ENCODE data around the gene GRAMD1A. TPM values are rescaled to one million over a fixed set of nuclear protein-coding genes. Genes with fewer than 3 reads are reported as not detected.
"Not testable (repeated sequence)": the region's sequence is repeated elsewhere in the genome, so short reads cannot be mapped to it uniquely, and the experiment has no call there.

The GRAMD1A gene
- total and polyA plus RNA-seq, 2 donors (not counting 1 experiment from before 2014, with no cell fraction given) = 83.8 to 102 TPM

DNA sequence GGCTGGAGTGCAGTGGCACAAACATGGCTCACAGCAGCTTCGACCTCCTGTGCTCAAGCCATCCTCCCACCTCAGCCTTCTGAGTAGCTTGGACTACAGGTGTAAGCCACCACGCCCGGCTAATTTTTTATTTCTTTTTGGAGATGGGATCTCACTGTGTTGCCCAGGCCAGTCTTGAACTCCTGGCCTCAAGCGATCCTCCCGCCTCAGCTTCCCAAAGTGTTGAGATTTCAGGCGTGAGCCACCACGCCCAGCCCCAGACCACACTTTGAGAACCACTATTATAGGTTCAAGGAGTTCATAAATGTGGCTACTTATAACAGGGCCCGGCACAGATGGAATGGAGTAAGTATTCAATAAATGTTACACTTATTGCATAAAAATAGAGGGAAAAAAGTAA, 26.9 kb downstream of the GRAMD1A start:
- Histone ChIP-seq H3K9me3 (ENCODE audit: control extremely low read depth in 1 of 3, control insufficient read depth in 2 of 3, insufficient read depth in 1 of 3, low read length in 2 of 3) (peaks cover 0 to 2% (median 0%) of the 10 kb centered on the region in 3 donors), H3K4me1 (ENCODE audit: control insufficient read depth in 2 of 2, insufficient read depth in 2 of 2, low read length in 2 of 2) (peaks cover 10 to 13% of the 10 kb centered on the region in 2 donors), H2AFZ (ENCODE audit: insufficient read depth, low read depth, low read length, poor library complexity, severe bottlenecking) (no peak overlapping the region), H3K4me2 (replicated peaks; ENCODE audit: low read depth, low read length, poor library complexity, severe bottlenecking) (no peak overlapping the region), H3K27me3 (replicated peaks in 1 of 4; ENCODE audit: control extremely low read depth in 1 of 4, control insufficient read depth in 3 of 4, insufficient read depth in 4 of 4, low read length in 3 of 4) (peaks cover 0 to 17% (median 7%) of the 10 kb centered on the region in 4 experiments), H3K4me3 (ENCODE audit: control extremely low read depth in 1 of 5, extremely low read depth in 1 of 5, insufficient read depth in 1 of 5, low read depth in 2 of 5, low read length in 4 of 5) (no peak overlapping the region), H3K27ac (ENCODE audit: low read length in 2 of 2) (no peak overlapping the region), H3K36me3 (replicated peaks in 1 of 2; ENCODE audit: control extremely low read depth in 1 of 2, control insufficient read depth in 1 of 2, extremely low read depth in 1 of 2, insufficient read depth in 2 of 2, low read length in 1 of 2) (peaks cover 0 to 27% of the 10 kb centered on the region in 2 experiments), H3K9ac (ENCODE audit: low read length) (no peak overlapping the region), H4K20me1 (ENCODE audit: control insufficient read depth, insufficient read depth, low read length, poor library complexity, severe bottlenecking) (no peaks in the 10 kb centered on the region), H3K79me2 (ENCODE audit: control insufficient read depth, insufficient read depth, low read length) (no peaks in the 10 kb centered on the region)
- no peaks in the 10 kb centered on the region for H3K9me3 Mint-ChIP-seq (ENCODE audit: insufficient read depth)
- CTCF ChIA-PET = interaction anchor here (1.2 to 1.5 kb wide), 2 partner anchors 11 to 40 kb away, joined by 4 to 5 read pairs; no protein-coding TSS in a partner anchor
- DNase-seq = no peak
- no peak overlapping the region for H3K4me3 Mint-ChIP-seq
- intact Hi-C loops (cut with micrococcal nuclease) = no loop called here
- TF ChIP-seq, protein P1, sequence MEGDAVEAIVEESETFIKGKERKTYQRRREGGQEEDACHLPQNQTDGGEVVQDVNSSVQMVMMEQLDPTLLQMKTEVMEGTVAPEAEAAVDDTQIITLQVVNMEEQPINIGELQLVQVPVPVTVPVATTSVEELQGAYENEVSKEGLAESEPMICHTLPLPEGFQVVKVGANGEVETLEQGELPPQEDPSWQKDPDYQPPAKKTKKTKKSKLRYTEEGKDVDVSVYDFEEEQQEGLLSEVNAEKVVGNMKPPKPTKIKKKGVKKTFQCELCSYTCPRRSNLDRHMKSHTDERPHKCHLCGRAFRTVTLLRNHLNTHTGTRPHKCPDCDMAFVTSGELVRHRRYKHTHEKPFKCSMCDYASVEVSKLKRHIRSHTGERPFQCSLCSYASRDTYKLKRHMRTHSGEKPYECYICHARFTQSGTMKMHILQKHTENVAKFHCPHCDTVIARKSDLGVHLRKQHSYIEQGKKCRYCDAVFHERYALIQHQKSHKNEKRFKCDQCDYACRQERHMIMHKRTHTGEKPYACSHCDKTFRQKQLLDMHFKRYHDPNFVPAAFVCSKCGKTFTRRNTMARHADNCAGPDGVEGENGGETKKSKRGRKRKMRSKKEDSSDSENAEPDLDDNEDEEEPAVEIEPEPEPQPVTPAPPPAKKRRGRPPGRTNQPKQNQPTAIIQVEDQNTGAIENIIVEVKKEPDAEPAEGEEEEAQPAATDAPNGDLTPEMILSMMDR (IDR thresholded peaks at IDR 0.05) = no peak
- TF ChIP-seq EZH2 (IDR thresholded peaks at IDR 0.05; ENCODE audit: borderline replicate concordance, insufficient read depth, low read depth, low read length, poor library complexity, severe bottlenecking) = no peak
- POLR2A ChIA-PET = no interaction called here
- H3K27me3 Mint-ChIP-seq = peaks cover 16% of the 10 kb centered on the region
- H3K27ac Mint-ChIP-seq = no peak overlapping the region
- no peak for ATAC-seq (ENCODE audit: low read depth)
- WGBS (ENCODE audit: insufficient coverage) = no CpG with 5 or more reads among the region's 8 CpGs
- H3K4me1 Mint-ChIP-seq = peaks cover 8% of the 10 kb centered on the region

- WGBS (ENCODE audit: insufficient coverage) = 89% methylated on average over 4 of the region's 7 CpGs
- no peak overlapping the region for H3K27ac ChIP-seq (ENCODE audit: low read length in 2 of 2)
- peaks cover 26% of the 10 kb centered on the region for H3K27me3 Mint-ChIP-seq
- ChIA-PET CTCF (no interaction called here), POLR2A (no interaction called here)
- H2AFZ ChIP-seq (ENCODE audit: insufficient read depth, low read depth, low read length, poor library complexity, severe bottlenecking) = no peak overlapping the region
- no peak overlapping the region for H3K4me2 ChIP-seq (replicated peaks; ENCODE audit: low read depth, low read length, poor library complexity, severe bottlenecking)
- no peak overlapping the region for H3K27ac Mint-ChIP-seq
- H3K9me3 ChIP-seq (ENCODE audit: control extremely low read depth in 1 of 3, control insufficient read depth in 2 of 3, insufficient read depth in 1 of 3, low read length in 2 of 3) = peaks cover 0 to 2% (median 0%) of the 10 kb centered on the region in 3 donors
- H3K4me1 Mint-ChIP-seq = peaks cover 8% of the 10 kb centered on the region
- H3K4me3 ChIP-seq (ENCODE audit: control extremely low read depth in 1 of 5, extremely low read depth in 1 of 5, insufficient read depth in 1 of 5, low read depth in 2 of 5, low read length in 4 of 5) = no peak overlapping the region
- ATAC-seq (ENCODE audit: low read depth) (no peak), DNase-seq (no peak)
- no peak overlapping the region for H3K9ac ChIP-seq (ENCODE audit: low read length)
- peaks cover 0 to 22% (median 8%) of the 10 kb centered on the region in 4 experiments for H3K27me3 ChIP-seq (replicated peaks in 1 of 4; ENCODE audit: control extremely low read depth in 1 of 4, control insufficient read depth in 3 of 4, insufficient read depth in 4 of 4, low read length in 3 of 4)
- intact Hi-C loops (cut with micrococcal nuclease) = no loop called here
- peaks cover 10 to 13% of the 10 kb centered on the region in 2 donors for H3K4me1 ChIP-seq (ENCODE audit: control insufficient read depth in 2 of 2, insufficient read depth in 2 of 2, low read length in 2 of 2)
- no peak for TF ChIP-seq EZH2 (IDR thresholded peaks at IDR 0.05; ENCODE audit: borderline replicate concordance, insufficient read depth, low read depth, low read length, poor library complexity, severe bottlenecking)
- TF ChIP-seq, protein P1 (IDR thresholded peaks at IDR 0.05) = no peak
- peaks cover 0 to 20% of the 10 kb centered on the region in 2 experiments for H3K36me3 ChIP-seq (replicated peaks in 1 of 2; ENCODE audit: control extremely low read depth in 1 of 2, control insufficient read depth in 1 of 2, extremely low read depth in 1 of 2, insufficient read depth in 2 of 2, low read length in 1 of 2)
- no peaks in the 10 kb centered on the region for H3K9me3 Mint-ChIP-seq (ENCODE audit: insufficient read depth)
- no peaks in the 10 kb centered on the region for H4K20me1 ChIP-seq (ENCODE audit: control insufficient read depth, insufficient read depth, low read length, poor library complexity, severe bottlenecking)
- peak overlapping the region; percentile 2 for H3K4me3 Mint-ChIP-seq
- H3K79me2 ChIP-seq (ENCODE audit: control insufficient read depth, insufficient read depth, low read length) = no peaks in the 10 kb centered on the region
Measured at GRCh38 chr19:35027851-35028599, 27.9 kb downstream of the GRAMD1A start.

DNA sequence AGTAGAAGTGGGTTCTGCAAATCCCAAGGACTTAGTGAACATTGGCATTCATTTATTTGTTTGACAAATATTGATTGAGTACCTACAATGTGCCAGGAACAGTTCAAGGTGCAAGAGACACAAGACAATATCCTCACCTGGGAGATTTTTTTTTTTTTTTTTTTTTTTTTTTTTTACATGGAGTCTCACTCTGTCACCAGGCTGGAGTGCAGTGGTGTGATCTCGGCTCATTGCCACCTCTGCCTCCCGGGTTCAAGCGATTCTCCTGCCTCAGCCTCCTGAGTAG, 28.4 kb downstream of the GRAMD1A start:
- ATAC-seq (ENCODE audit: low read depth); H3K9me3 ChIP-seq (ENCODE audit: control extremely low read depth in 1 of 3, control insufficient read depth in 2 of 3, insufficient read depth in 1 of 3, low read length in 2 of 3); H3K27ac Mint-ChIP-seq; H3K9me3 Mint-ChIP-seq (ENCODE audit: insufficient read depth); H3K27ac ChIP-seq (ENCODE audit: low read length in 2 of 2); DNase-seq; H3K4me3 ChIP-seq (ENCODE audit: control extremely low read depth in 1 of 5, extremely low read depth in 1 of 5, insufficient read depth in 1 of 5, low read depth in 2 of 5, low read length in 4 of 5); H2AFZ ChIP-seq (ENCODE audit: insufficient read depth, low read depth, low read length, poor library complexity, severe bottlenecking); intact Hi-C loops (cut with micrococcal nuclease); H3K9ac ChIP-seq (ENCODE audit: low read length); POLR2A ChIA-PET; H3K4me1 Mint-ChIP-seq; H3K79me2 ChIP-seq (ENCODE audit: control insufficient read depth, insufficient read depth, low read length); H4K20me1 ChIP-seq (ENCODE audit: control insufficient read depth, insufficient read depth, low read length, poor library complexity, severe bottlenecking); H3K4me2 ChIP-seq (replicated peaks; ENCODE audit: low read depth, low read length, poor library complexity, severe bottlenecking): not testable (repeated sequence)
- H3K4me3 Mint-ChIP-seq = peak overlapping the region; percentile 2
- WGBS (ENCODE audit: insufficient coverage) = no CpG with 5 or more reads among the region's 3 CpGs
- Histone ChIP-seq H3K4me1 (ENCODE audit: control insufficient read depth in 2 of 2, insufficient read depth in 2 of 2, low read length in 2 of 2) (peaks cover 10 to 13% of the 10 kb centered on the region in 2 donors), H3K36me3 (replicated peaks in 1 of 2; ENCODE audit: control extremely low read depth in 1 of 2, control insufficient read depth in 1 of 2, extremely low read depth in 1 of 2, insufficient read depth in 2 of 2, low read length in 1 of 2) (peaks cover 0 to 17% of the 10 kb centered on the region in 2 experiments), H3K27me3 (replicated peaks in 1 of 4; ENCODE audit: control extremely low read depth in 1 of 4, control insufficient read depth in 3 of 4, insufficient read depth in 4 of 4, low read length in 3 of 4) (peaks cover 0 to 24% (median 8%) of the 10 kb centered on the region in 4 experiments)
- peaks cover 32% of the 10 kb centered on the region for H3K27me3 Mint-ChIP-seq
- CTCF ChIA-PET = interaction anchor here (0.8 kb wide), 1 partner anchor 27 kb away, joined by 4 read pairs; no protein-coding TSS in a partner anchor
